Bronchial smooth muscle cell (primary cell): ENCODE data around the gene HID1. TPM values are rescaled to one million over a fixed set of nuclear protein-coding genes. Genes with fewer than 3 reads are reported as not detected.

Experiments used
- total RNA-seq: library from RNA; depleted of rRNA; stranded (reverse); fragments of >200 nt; gene quantifications from 2 replicates; pipeline ENCODE4 v1.2.1, GENCODE V29; 2014

HID1 gene
- 0.16 and 0.52 TPM in 2 replicates for total RNA-seq

GRCh38 chr17:74972107-74972972, at the start of gene HID1:
HID1 (minus strand) TSS chr17:74972759; CDS start chr17:74972656, 103 bp downstream.

GRCh38 chr17:75012346-75013091, 40.0 kb upstream of the HID1 start, which contains the start of gene MRPL58:
MRPL58 (plus strand) TSS chr17:75012670; CDS start chr17:75012687, 17 bp downstream.

GRCh38 chr17:74987418-74987908, 14.9 kb upstream of the HID1 start, which contains the start of gene CDR2L:
CDR2L (plus strand) TSS chr17:74987632; CDS start chr17:74988044, 412 bp downstream.

GRCh38 chr17:74935585-74936469, 36.7 kb downstream of the HID1 start, which contains the start of gene OTOP3:
OTOP3 (plus strand) TSS chr17:74935898; CDS start chr17:74935922, 24 bp downstream.

GRCh38 chr17:74924250-74924948, 48.2 kb downstream of the HID1 start, which contains the start of gene OTOP2:
OTOP2 (plus strand) TSS chr17:74924273; CDS start chr17:74924633, 360 bp downstream.

GRCh38 chr17:74922694-74923537, 49.6 kb downstream of the HID1 start, which contains the start of gene USH1G:
USH1G (minus strand) TSS chr17:74923255; CDS start chr17:74923073, 182 bp downstream.

Other genes starting within 250 kb of the HID1 start
- gene RAB37, start 235.5 kb downstream of the HID1 start, total RNA-seq: 0.16 and 0.60 TPM in 2 replicates
- 1.9 and 2.5 TPM in 2 replicates for gene NHERF1, start 224.1 kb downstream of the HID1 start, total RNA-seq
- 39.1 and 46.7 TPM in 2 replicates for gene NAT9, start 196.4 kb downstream of the HID1 start, total RNA-seq
- gene GRIN2C, start 112.9 kb downstream of the HID1 start, total RNA-seq: 0.16 and 0.26 TPM in 2 replicates
- gene FDXR, start 99.8 kb downstream of the HID1 start, total RNA-seq: 62.7 and 67.5 TPM in 2 replicates
- not detected in 2 replicates for gene FADS6, start 79.1 kb downstream of the HID1 start, total RNA-seq
- under 0.01 and 0.09 TPM in 2 replicates for gene USH1G, start 49.5 kb downstream of the HID1 start, total RNA-seq
- not detected in 2 replicates for gene OTOP2, start 48.5 kb downstream of the HID1 start, total RNA-seq
- not detected in 2 replicates for gene OTOP3, start 36.9 kb downstream of the HID1 start, total RNA-seq
- gene CDR2L, start 14.9 kb upstream of the HID1 start, total RNA-seq: 5.5 and 6.4 TPM in 2 replicates
- gene MRPL58, start 39.9 kb upstream of the HID1 start, total RNA-seq: 29.3 and 34.4 TPM in 2 replicates
- gene ATP5PD, start 74.2 kb upstream of the HID1 start, total RNA-seq: 279 and 442 TPM in 2 replicates
- gene KCTD2, start 74.5 kb upstream of the HID1 start, total RNA-seq: 10.6 and 12.8 TPM in 2 replicates
- 4.7 and 10.6 TPM in 2 replicates for gene SLC16A5, start 115.2 kb upstream of the HID1 start, total RNA-seq
- gene ARMC7, start 137.2 kb upstream of the HID1 start, total RNA-seq: 1.7 and 1.8 TPM in 2 replicates
- 16.4 and 35.6 TPM in 2 replicates for gene NT5C, start 159.0 kb upstream of the HID1 start, total RNA-seq
- 24.1 and 39.9 TPM in 2 replicates for gene JPT1, start 181.8 kb upstream of the HID1 start, total RNA-seq
- gene SUMO2, start 210.2 kb upstream of the HID1 start, total RNA-seq: 134 and 198 TPM in 2 replicates
- 21.1 and 22.6 TPM in 2 replicates for gene NUP85, start 232.9 kb upstream of the HID1 start, total RNA-seq